ENCODE measurements around the gene PLEKHA1.

The PLEKHA1 gene

DNA sequence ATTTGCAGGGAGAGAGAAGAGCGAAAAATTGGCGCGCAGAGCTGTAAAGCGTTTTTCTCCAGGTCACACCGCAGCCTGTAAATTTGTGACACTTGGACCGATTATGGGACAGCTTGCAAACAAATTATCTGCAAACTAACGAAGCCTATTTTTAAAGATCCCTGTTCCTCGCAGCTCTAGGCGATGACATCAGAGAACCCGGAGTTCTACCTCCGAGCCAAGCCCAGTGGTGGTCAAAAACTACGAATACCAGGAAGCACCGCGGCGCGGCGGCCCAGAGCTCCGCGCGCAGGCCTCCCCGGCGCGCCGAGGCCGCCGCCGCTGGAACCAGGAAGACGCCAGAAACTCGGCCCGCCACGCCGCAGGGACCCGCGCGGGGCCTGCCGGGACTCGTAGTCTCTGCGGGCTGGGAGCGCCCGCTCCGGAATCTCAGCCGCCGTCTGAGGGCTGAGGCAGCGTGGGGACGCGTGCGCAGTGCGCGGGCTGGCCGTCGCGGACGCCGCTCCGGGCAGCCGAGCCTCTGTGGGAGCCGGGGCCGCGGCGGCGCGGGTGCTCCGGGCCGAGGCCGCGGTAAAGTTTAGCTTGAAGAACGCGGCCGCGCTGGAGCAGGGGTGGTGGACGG is at the start of gene PLEKHA1:
Gene PLEKHA1 (plus strand): TSS at position 472 of the 622 bp plus-strand sequence. CDS start 18,493 bp downstream, outside the sequence.
- Histone ChIP-seq H3K36me3 (ENCODE audit: control insufficient read depth in 2 of 2, insufficient read depth in 2 of 2, low read length in 2 of 2) (no peaks in the 10 kb centered on the region), H3K4me1 (ENCODE audit: control insufficient read depth, insufficient read depth, low read length) (peaks cover 20% of the 10 kb centered on the region), H3K27ac (ENCODE audit: low read length) (peak within 1 kb of the TSS; percentile 83), H3K9me3 (ENCODE audit: control insufficient read depth in 2 of 2, low read length in 2 of 2) (no peaks in the 10 kb centered on the region), H3K4me3 (ENCODE audit: low read length in 2 of 2) (peak within 1 kb of the TSS; percentile 88 to 91), H3K9ac (ENCODE audit: low read length in 2 of 2) (peak within 1 kb of the TSS; percentile 81 to 91), H3K27me3 (ENCODE audit: control insufficient read depth in 1 of 2, insufficient read depth in 2 of 2, low read length in 2 of 2) (no peaks in the 10 kb centered on the region)

DNA sequence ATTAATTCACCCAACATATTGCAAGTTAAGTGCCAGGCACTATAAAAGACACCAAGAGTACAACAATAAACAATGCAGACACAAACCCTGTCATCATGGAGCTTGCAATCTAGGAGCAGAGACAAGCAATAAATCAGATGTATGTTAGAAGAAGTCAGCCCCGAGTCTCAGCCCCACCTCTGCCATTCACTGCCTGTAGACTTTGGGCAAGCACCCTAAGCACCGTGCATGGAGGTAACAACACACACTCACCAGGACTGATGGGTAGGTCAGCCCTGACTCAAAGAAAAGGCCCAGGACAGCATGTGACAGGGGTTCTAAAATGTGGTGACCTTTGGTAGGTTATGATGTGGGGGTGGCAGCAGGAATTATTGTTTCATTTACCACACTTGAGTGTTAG is 49.3 kb upstream of the PLEKHA1 start:
- H3K9me3 ChIP-seq (ENCODE audit: control insufficient read depth in 2 of 2, low read length in 2 of 2): no peaks in the 10 kb centered on the region
- H3K4me3 ChIP-seq (ENCODE audit: low read length in 2 of 2): no peak overlapping the region
- no peak overlapping the region for H3K9ac ChIP-seq (ENCODE audit: low read length in 2 of 2)
- no peaks in the 10 kb centered on the region for H3K4me1 ChIP-seq (ENCODE audit: control insufficient read depth, insufficient read depth, low read length)
- H3K27ac ChIP-seq (ENCODE audit: low read length): no peak overlapping the region
- no peaks in the 10 kb centered on the region for H3K36me3 ChIP-seq (ENCODE audit: control insufficient read depth in 2 of 2, insufficient read depth in 2 of 2, low read length in 2 of 2)
- H3K27me3 ChIP-seq (ENCODE audit: control insufficient read depth in 1 of 2, insufficient read depth in 2 of 2, low read length in 2 of 2): no peaks in the 10 kb centered on the region

DNA sequence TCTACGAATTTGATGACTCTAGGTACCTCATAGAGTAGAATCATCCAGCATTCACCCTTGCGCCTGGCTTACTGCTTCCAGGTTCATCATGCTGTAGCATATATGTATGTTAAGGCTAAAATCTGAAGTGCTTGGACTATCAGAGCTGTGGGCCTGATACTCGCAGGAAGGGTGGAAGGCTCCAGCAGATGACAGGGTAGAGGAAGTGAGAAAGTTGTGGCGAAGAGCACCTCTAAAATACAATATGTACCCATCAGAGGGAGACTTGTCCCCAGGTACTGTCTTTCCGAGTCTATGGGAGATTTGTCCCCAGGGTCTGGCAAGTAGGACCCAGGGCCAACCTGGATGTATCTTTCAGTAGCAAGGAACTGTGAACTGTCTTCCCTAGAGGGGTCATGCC is 48.1 kb upstream of the PLEKHA1 start:
- Histone ChIP-seq H3K4me3 (ENCODE audit: low read length in 2 of 2) (no peak overlapping the region), H3K9ac (ENCODE audit: low read length in 2 of 2) (no peak overlapping the region), H3K27me3 (ENCODE audit: control insufficient read depth in 1 of 2, insufficient read depth in 2 of 2, low read length in 2 of 2) (no peaks in the 10 kb centered on the region), H3K27ac (ENCODE audit: low read length) (no peak overlapping the region), H3K36me3 (ENCODE audit: control insufficient read depth in 2 of 2, insufficient read depth in 2 of 2, low read length in 2 of 2) (no peaks in the 10 kb centered on the region), H3K9me3 (ENCODE audit: control insufficient read depth in 2 of 2, low read length in 2 of 2) (no peaks in the 10 kb centered on the region), H3K4me1 (ENCODE audit: control insufficient read depth, insufficient read depth, low read length) (no peaks in the 10 kb centered on the region)

DNA sequence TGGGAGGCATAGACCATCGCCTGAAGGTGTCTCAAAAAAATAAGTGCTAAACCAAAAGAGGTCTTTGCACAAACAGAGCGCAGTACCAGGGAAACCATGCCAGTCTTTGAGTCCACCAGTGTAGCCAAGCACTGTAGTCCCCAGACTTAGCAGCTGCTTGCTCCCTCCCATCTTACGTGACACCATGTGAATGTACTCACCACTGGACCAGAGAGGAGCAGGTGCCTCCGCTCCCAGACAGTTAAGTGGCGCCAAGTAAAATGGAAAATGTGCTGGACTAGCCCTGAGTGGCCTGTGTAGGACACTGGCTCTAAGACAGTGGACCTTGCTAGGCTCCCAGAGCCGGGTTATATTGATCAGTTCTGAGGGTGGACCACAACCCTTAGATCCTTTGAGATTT is 47.7 kb upstream of the PLEKHA1 start:
- H3K36me3 ChIP-seq (ENCODE audit: control insufficient read depth in 2 of 2, insufficient read depth in 2 of 2, low read length in 2 of 2): no peaks in the 10 kb centered on the region
- no peak overlapping the region for H3K27ac ChIP-seq (ENCODE audit: low read length)
- no peak overlapping the region for H3K4me3 ChIP-seq (ENCODE audit: low read length in 2 of 2)
- no peaks in the 10 kb centered on the region for H3K4me1 ChIP-seq (ENCODE audit: control insufficient read depth, insufficient read depth, low read length)
- H3K27me3 ChIP-seq (ENCODE audit: control insufficient read depth in 1 of 2, insufficient read depth in 2 of 2, low read length in 2 of 2): no peaks in the 10 kb centered on the region
- H3K9me3 ChIP-seq (ENCODE audit: control insufficient read depth in 2 of 2, low read length in 2 of 2): no peaks in the 10 kb centered on the region
- H3K9ac ChIP-seq (ENCODE audit: low read length in 2 of 2): no peak overlapping the region

DNA sequence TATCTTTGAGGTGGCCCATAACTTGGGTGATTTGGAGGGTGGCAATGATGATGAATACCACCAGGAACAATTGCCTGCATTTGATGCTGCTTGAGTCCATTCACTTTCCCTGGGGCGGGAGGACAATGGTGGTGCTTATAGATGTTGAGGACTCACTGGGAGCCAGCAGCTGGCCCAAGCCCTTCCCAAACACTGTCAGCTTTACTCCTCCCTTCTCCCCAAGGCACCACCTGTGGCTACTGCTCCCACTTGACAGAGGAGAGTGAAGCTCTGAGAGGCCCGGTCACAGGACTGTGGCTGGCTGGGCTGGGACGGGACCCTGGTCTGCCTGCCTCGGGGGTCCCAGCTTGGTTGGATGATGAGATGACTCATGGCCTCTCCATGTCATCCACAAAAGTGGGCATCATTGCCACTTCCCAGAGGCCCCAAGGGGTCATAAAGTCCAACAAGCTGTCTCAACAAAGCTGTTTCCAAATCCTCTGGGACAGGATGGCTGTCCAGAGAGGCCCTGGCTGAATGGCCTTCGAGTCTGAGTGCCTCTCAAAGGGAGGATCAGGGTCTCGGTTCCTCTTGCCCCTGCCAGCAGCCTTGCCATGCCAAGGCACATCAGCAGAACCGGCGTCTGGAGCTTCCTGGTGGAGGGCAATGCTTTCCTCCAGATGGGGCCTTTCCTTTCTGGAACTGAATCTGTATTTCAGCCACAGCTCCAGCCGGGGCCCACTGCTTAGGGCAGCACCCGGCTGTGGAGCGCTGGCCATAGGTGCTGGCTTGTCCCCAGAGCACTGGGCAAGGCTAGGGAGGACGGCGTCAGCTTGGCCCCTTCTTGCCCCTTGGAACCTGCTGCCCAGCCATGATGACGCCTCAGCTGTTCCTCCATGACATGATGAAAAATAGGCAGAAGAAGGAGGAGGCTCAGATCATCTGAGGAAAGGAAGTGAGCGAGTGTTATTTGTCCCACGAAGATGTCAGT is 47.0 kb upstream of the PLEKHA1 start:
- H3K4me1 ChIP-seq (ENCODE audit: control insufficient read depth, insufficient read depth, low read length): no peaks in the 10 kb centered on the region
- no peaks in the 10 kb centered on the region for H3K36me3 ChIP-seq (ENCODE audit: control insufficient read depth in 2 of 2, insufficient read depth in 2 of 2, low read length in 2 of 2)
- no peak overlapping the region for H3K27ac ChIP-seq (ENCODE audit: low read length)
- H3K9me3 ChIP-seq (ENCODE audit: control insufficient read depth in 2 of 2, low read length in 2 of 2): no peaks in the 10 kb centered on the region
- H3K9ac ChIP-seq (ENCODE audit: low read length in 2 of 2): no peak overlapping the region
- no peaks in the 10 kb centered on the region for H3K27me3 ChIP-seq (ENCODE audit: control insufficient read depth in 1 of 2, insufficient read depth in 2 of 2, low read length in 2 of 2)
- H3K4me3 ChIP-seq (ENCODE audit: low read length in 2 of 2): no peak overlapping the region

DNA sequence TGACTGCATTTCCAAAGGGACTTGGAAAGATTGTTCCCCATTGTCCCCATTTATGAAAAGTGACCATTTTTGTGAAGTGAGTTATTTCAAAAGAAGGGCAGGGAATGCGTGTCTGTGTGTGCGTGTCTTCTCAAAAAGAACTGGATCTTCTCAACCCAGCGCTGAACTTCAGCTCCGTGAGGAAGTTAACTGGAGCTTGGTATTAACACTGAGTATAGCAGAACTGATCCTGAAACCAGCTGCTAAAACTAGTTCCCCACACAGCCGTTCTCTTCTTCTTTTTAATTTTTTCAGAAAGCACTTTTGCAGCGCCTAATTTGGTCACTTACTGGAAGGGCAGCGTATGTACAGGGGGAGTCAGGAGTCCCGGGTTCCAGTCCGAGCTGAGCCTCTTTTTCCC is 45.8 kb upstream of the PLEKHA1 start:
- Histone ChIP-seq H3K9me3 (ENCODE audit: control insufficient read depth in 2 of 2, low read length in 2 of 2) (no peaks in the 10 kb centered on the region), H3K27me3 (ENCODE audit: control insufficient read depth in 1 of 2, insufficient read depth in 2 of 2, low read length in 2 of 2) (no peaks in the 10 kb centered on the region), H3K27ac (ENCODE audit: low read length) (no peak overlapping the region), H3K4me3 (ENCODE audit: low read length in 2 of 2) (no peak overlapping the region), H3K36me3 (ENCODE audit: control insufficient read depth in 2 of 2, insufficient read depth in 2 of 2, low read length in 2 of 2) (no peaks in the 10 kb centered on the region), H3K9ac (ENCODE audit: low read length in 2 of 2) (no peak overlapping the region), H3K4me1 (ENCODE audit: control insufficient read depth, insufficient read depth, low read length) (no peaks in the 10 kb centered on the region)

DNA sequence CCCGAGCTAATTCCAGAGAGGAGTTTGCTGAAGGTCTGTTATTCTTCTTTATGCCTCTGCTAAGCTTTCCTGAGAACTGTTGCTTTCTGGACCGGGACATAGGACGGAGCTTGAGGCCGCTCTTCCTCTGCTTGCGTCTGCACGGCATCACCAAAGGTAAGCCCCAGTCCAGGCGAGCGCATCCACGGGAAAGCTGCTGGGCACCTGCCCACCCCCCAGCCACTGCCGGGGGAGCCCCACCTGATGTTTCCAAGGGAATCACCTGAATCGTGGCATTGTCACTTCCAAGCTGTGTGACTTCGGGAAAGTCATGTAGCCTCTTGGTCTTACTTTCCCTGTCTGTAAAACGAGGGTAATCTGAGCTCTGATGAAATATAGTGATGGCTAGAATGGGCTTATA is 45.1 kb upstream of the PLEKHA1 start:
- Histone ChIP-seq H3K4me1 (ENCODE audit: control insufficient read depth, insufficient read depth, low read length) (no peaks in the 10 kb centered on the region), H3K36me3 (ENCODE audit: control insufficient read depth in 2 of 2, insufficient read depth in 2 of 2, low read length in 2 of 2) (no peaks in the 10 kb centered on the region), H3K9ac (ENCODE audit: low read length in 2 of 2) (no peak overlapping the region), H3K9me3 (ENCODE audit: control insufficient read depth in 2 of 2, low read length in 2 of 2) (no peaks in the 10 kb centered on the region), H3K4me3 (ENCODE audit: low read length in 2 of 2) (no peak overlapping the region), H3K27ac (ENCODE audit: low read length) (no peak overlapping the region), H3K27me3 (ENCODE audit: control insufficient read depth in 1 of 2, insufficient read depth in 2 of 2, low read length in 2 of 2) (no peaks in the 10 kb centered on the region)

DNA sequence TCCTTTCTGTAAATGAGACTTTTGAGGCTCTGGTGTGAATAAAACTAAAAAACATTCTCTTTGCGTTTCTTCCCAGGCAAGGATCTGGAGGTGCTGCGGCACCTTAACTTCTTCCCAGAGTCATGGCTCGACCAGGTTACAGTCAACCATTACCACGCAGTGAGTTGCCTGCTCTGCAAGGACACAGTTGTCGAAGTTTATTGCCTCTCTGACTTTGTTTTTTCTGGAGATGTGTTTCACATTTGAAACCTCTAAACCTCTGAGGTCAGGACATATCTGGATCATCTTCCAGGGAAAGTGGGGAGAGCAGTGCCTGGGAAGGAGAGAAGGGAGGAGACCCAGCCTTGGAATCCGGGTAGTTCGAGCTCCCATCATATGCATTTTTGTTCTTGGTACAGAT is 43.4 kb upstream of the PLEKHA1 start:
- H3K27ac ChIP-seq (ENCODE audit: low read length): no peak overlapping the region
- H3K9ac ChIP-seq (ENCODE audit: low read length in 2 of 2): no peak overlapping the region
- no peaks in the 10 kb centered on the region for H3K9me3 ChIP-seq (ENCODE audit: control insufficient read depth in 2 of 2, low read length in 2 of 2)
- H3K36me3 ChIP-seq (ENCODE audit: control insufficient read depth in 2 of 2, insufficient read depth in 2 of 2, low read length in 2 of 2): no peaks in the 10 kb centered on the region
- no peak overlapping the region for H3K4me3 ChIP-seq (ENCODE audit: low read length in 2 of 2)
- H3K27me3 ChIP-seq (ENCODE audit: control insufficient read depth in 1 of 2, insufficient read depth in 2 of 2, low read length in 2 of 2): no peaks in the 10 kb centered on the region
- H3K4me1 ChIP-seq (ENCODE audit: control insufficient read depth, insufficient read depth, low read length): no peaks in the 10 kb centered on the region

DNA sequence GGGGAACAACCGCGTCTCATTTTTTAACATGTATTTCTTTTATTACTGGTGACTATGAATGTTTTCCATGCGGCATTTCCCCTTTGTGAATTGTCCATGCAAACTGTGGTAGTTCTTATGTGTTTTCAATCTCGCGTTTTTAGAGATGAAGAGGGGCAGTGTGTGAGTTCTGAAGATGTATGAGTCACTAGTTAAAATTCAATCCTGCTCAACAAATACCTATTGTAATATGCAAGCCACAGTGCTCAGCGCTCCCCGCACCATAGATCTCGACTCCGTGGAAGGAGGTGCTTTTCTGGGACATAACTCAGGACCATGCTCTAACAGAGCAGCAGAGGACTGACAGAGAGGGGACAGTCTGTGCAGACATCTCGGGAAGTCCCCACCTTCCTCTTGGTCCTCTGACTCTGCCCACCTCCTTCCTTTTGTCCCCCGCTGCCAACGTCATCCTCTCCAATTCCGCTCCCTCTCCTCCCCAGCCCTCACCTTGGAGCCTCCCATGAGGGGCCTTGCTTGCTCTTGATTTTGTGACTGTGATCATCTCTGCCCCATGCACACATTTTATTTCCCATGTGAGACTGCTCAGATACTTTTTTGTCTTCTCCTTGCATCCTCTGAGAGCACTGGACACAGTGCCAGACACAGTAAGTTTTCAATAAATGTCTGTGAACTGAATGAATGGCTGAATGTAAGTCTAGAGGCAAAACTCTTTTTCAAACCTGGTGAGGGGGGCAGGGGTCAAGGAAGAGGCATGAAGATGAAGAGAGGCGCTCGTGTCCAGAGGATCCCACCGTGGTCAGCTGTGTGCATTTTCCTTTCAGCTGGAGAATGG is 42.7 kb upstream of the PLEKHA1 start:
- no peak overlapping the region for H3K9ac ChIP-seq (ENCODE audit: low read length in 2 of 2)
- H3K36me3 ChIP-seq (ENCODE audit: control insufficient read depth in 2 of 2, insufficient read depth in 2 of 2, low read length in 2 of 2): no peaks in the 10 kb centered on the region
- H3K27me3 ChIP-seq (ENCODE audit: control insufficient read depth in 1 of 2, insufficient read depth in 2 of 2, low read length in 2 of 2): no peaks in the 10 kb centered on the region
- no peak overlapping the region for H3K4me3 ChIP-seq (ENCODE audit: low read length in 2 of 2)
- H3K27ac ChIP-seq (ENCODE audit: low read length): no peak overlapping the region
- no peaks in the 10 kb centered on the region for H3K4me1 ChIP-seq (ENCODE audit: control insufficient read depth, insufficient read depth, low read length)
- no peaks in the 10 kb centered on the region for H3K9me3 ChIP-seq (ENCODE audit: control insufficient read depth in 2 of 2, low read length in 2 of 2)

DNA sequence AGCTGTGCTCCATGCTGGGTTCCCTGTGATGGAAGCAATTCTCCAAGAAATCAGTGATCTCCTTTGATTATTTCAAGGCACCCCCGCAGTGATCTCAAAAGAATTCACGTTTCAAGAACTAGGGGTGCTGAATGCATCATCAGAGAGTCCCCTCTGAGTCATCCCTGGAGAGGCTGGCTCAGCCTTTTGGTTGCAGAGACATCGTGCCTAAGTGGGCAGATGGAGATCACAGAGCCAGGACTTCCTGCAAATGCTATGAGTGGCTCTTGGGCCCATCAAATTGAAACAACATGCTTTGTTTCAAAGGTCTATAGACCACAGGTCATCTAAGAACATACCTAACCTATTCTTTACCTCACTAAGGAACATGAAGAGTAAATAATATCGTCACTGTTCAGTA is 41.5 kb upstream of the PLEKHA1 start:
- Histone ChIP-seq H3K36me3 (ENCODE audit: control insufficient read depth in 2 of 2, insufficient read depth in 2 of 2, low read length in 2 of 2) (no peaks in the 10 kb centered on the region), H3K27ac (ENCODE audit: low read length) (no peak overlapping the region), H3K9me3 (ENCODE audit: control insufficient read depth in 2 of 2, low read length in 2 of 2) (no peaks in the 10 kb centered on the region), H3K4me1 (ENCODE audit: control insufficient read depth, insufficient read depth, low read length) (no peaks in the 10 kb centered on the region), H3K4me3 (ENCODE audit: low read length in 2 of 2) (no peak overlapping the region), H3K9ac (ENCODE audit: low read length in 2 of 2) (no peak overlapping the region), H3K27me3 (ENCODE audit: control insufficient read depth in 1 of 2, insufficient read depth in 2 of 2, low read length in 2 of 2) (no peaks in the 10 kb centered on the region)
